WERI-Rb-1 (cell line): ENCODE results near the gene RNPEP.
A peak's percentile ranks its signal among the peaks of the same experiment; 100 is the strongest.

Source experiments
- DNase-seq: peaks from one replicate; pipeline ENCODE4 v3.0.0-alpha.2; 2020
- H3K27ac ChIP-seq: fragments of 250-450 bp; sonication (Bioruptor Pico); 2 replicates; pipeline ENCODE4 v1.5.1; 2020; ENCODE audit warnings: mild to moderate bottlenecking, moderate library complexity
- H3K27me3 ChIP-seq: fragments of 250-450 bp; sonication (Bioruptor Pico); 2 replicates; pipeline ENCODE4 v1.5.1; 2021; ENCODE audit warnings: mild to moderate bottlenecking, low read depth, moderate library complexity; ENCODE audit not compliant: insufficient read depth, severe bottlenecking
- H3K36me3 ChIP-seq: fragments of 250-450 bp; sonication (Bioruptor Pico); 2 replicates; pipeline ENCODE4 v1.5.1; 2020; ENCODE audit warnings: mild to moderate bottlenecking, moderate library complexity
- H3K4me3 ChIP-seq: 2 replicates; pipeline ENCODE4 v1.5.1; 2011; ENCODE audit warnings: low read depth, mild to moderate bottlenecking, control low read depth, low read length
- H3K9me3 ChIP-seq: fragments of 250-450 bp; sonication (Bioruptor Pico); 2 replicates; pipeline ENCODE4 v1.5.1; 2021; ENCODE audit warnings: mild to moderate bottlenecking, moderate library complexity; ENCODE audit not compliant: severe bottlenecking
- TF ChIP-seq, protein P1 (sequence below): IDR thresholded peaks from 2 replicates; pipeline ENCODE4 v1.5.1; 2011; ENCODE audit warnings: low read depth, mild to moderate bottlenecking, control low read depth, inconsistent platforms, low read length

The RNPEP gene

DNA sequence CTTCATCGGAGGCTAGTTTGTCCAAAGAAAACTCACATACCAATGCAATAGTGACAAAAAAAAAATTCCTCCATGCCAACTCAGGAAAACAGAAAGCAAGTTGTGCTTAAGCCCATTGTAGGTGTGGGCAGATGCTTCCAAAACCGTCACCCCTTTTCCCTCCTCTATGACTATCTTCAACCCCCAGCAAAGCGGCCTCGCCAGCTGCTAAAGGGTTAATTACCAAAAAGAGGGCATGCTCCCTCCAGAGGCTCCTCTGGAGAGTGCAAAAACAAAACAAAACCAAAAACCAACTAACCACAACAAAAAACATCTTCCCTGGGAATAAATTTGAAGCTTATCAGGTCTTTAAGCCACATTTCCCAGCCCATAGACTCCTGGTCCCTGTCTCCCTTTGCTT lies 37.3 kb upstream of the RNPEP start:
- no peak for DNase-seq
- Histone ChIP-seq H3K4me3 (peak overlapping the region; percentile 71), H3K27ac (no peak overlapping the region), H3K9me3 (no peaks in the 10 kb centered on the region), H3K36me3 (no peaks in the 10 kb centered on the region), H3K27me3 (no peaks in the 10 kb centered on the region)
- TF ChIP-seq, protein P1, sequence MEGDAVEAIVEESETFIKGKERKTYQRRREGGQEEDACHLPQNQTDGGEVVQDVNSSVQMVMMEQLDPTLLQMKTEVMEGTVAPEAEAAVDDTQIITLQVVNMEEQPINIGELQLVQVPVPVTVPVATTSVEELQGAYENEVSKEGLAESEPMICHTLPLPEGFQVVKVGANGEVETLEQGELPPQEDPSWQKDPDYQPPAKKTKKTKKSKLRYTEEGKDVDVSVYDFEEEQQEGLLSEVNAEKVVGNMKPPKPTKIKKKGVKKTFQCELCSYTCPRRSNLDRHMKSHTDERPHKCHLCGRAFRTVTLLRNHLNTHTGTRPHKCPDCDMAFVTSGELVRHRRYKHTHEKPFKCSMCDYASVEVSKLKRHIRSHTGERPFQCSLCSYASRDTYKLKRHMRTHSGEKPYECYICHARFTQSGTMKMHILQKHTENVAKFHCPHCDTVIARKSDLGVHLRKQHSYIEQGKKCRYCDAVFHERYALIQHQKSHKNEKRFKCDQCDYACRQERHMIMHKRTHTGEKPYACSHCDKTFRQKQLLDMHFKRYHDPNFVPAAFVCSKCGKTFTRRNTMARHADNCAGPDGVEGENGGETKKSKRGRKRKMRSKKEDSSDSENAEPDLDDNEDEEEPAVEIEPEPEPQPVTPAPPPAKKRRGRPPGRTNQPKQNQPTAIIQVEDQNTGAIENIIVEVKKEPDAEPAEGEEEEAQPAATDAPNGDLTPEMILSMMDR = peak; percentile 36

DNA sequence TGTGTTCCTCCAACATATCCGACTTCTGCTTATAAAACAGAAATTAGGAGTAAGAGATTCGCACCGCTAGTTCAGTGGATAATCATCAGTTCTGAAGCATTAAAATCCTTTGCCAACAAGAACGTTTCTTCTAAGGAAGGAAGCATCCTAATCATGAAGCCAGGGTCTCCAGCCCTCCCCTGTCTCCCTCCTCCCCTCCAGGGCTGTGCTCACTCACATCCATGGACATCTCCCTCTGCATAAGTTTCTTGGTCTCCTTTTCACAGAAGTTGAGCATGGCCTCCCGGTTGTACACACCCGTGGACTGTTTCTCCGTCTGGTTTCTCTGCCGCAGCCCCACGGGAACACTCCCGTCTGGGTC lies 36.6 kb upstream of the RNPEP start:
- no peaks in the 10 kb centered on the region for H3K36me3 ChIP-seq
- H3K27me3 ChIP-seq = no peaks in the 10 kb centered on the region
- H3K9me3 ChIP-seq = no peaks in the 10 kb centered on the region
- H3K4me3 ChIP-seq = peak overlapping the region; percentile 71
- TF ChIP-seq, protein P1 = no peak
- peak overlapping the region; percentile 7 for H3K27ac ChIP-seq
- DNase-seq = peak; percentile 37

DNA sequence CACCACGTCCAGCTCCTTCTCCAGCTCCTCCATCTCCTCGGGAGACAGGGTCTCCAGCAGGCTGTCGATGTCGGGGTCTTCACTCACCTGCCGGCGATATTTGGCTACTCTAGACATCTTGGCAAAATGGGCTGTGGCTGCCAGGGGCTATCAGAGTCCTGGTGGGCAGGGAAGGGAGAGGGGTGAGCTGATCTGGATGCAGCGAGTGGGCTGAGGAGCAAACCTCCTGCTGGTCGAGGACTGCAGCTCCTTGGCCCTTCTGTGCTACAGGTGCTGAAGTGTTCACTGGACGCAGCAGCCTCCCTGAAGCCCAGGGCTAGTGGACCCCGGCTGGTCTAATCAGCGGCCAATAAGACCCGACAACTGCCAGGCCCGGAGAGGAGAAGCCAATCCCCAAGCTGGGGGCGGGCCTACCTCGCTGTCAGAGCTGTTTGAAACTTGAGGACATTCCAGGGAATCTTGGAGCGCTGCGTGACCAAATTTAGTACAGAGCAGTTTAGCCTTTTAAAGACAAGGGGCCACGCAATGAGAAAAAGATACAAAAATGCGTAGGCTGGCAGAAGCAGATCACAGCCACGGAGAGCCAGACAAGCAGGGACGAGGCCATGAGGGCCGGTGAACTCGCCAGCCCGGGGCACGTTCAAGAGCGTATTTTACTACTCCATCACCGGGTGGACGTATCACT lies 36.1 kb upstream of the RNPEP start, which contains the start of gene LMOD1:
LMOD1 (minus strand) TSS at position 325 of the 685 bp plus-strand sequence; CDS start at position 117, 208 bp downstream.
- no peaks in the 10 kb centered on the region for H3K36me3 ChIP-seq
- no peaks in the 10 kb centered on the region for H3K9me3 ChIP-seq
- peak within 1 kb of the TSS; percentile 71 for H3K4me3 ChIP-seq
- TF ChIP-seq, protein P1 = peak; percentile 49
- peak; percentile 99 for DNase-seq
- no peaks in the 10 kb centered on the region for H3K27me3 ChIP-seq
- H3K27ac ChIP-seq = peak within 1 kb of the TSS; percentile 7

DNA sequence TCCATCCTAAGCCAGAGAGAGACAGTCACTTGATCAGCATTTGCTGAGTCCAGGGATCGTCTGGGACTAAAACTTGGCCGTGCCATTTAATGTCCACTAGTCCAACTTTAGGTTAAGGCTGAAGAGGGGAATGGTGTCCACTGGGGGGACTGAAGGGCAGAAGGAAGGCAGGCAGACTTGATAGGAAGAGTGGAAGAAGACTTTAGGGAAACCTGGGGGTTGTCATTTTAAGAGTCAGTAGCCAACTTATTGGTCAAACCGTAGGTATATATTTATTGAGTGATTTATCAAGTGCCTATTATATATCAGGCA lies 34.8 kb upstream of the RNPEP start:
- peak overlapping the region; percentile 71 for H3K4me3 ChIP-seq
- H3K27ac ChIP-seq = no peak overlapping the region
- peak; percentile 66 for DNase-seq
- H3K9me3 ChIP-seq = no peaks in the 10 kb centered on the region
- TF ChIP-seq, protein P1 = peak; percentile 48
- no peaks in the 10 kb centered on the region for H3K27me3 ChIP-seq
- no peaks in the 10 kb centered on the region for H3K36me3 ChIP-seq

DNA sequence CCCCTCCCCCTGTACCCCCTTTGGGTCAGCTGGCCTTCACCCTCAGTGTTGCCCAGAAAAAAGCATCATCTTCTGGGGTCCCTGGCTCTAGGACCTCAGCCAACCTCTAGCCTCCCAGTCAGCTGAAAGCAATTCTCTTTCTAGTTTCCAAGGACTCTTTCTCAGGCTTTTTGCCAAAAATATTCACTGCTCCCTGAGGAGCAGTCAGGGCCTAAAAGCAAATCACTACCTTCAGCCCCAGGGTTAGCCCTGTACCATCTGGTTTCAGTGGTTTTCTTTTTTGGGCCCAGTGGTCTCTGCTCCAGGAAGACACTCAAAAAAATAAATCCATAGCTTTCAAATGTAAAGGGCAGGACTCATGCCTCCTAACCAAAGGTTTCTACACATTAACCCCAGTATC lies 33.0 kb upstream of the RNPEP start:
- no peak overlapping the region for H3K27ac ChIP-seq
- H3K4me3 ChIP-seq = no peak overlapping the region
- no peak for DNase-seq
- H3K9me3 ChIP-seq = no peaks in the 10 kb centered on the region
- TF ChIP-seq, protein P1 = no peak
- no peaks in the 10 kb centered on the region for H3K27me3 ChIP-seq
- no peaks in the 10 kb centered on the region for H3K36me3 ChIP-seq
